ENCODE measurements around the gene GRIK4. TPM values are rescaled to one million over a fixed set of nuclear protein-coding genes. Genes with fewer than 3 reads are reported as not detected.

GRIK4 gene
- total RNA-seq, 1 experiment from 2014 or later = not detected

DNA sequence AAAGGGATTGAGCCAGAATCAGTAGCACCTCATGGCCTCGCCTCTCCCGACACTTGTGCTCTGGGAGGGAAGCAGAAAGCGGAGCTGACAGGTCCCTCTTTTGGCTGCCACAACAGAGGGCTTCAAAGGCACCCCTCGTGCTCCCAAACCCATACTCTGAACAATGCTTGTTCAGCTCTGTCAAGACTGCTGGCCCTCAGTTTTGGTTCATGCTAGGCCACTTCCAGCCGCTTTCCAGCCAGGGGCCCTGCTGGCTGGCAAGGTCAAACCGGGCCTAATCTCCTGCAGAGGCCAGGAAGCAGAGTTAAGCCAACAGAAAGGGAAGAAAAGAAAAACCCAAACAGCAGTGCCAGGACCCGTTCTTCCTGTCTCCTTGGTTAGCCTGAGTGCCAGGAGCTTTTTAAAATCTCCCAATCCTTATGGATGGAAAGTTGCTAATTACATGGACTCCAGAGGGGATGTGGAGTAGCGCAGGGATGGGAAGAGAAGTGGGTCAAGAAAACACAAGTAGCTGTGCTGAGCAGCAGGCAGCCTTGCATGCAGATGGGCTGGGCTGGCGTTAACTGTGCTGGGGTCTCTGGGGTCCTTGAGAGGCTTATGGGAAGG is 150.6 kb downstream of the GRIK4 start:
- Histone ChIP-seq H3K9ac (ENCODE audit: low read length) (no peak overlapping the region), H3K9me2 (replicated peaks; ENCODE audit: insufficient read depth, low read length) (no peaks in the 10 kb centered on the region), H3K27me3 (ENCODE audit: low read length) (no peaks in the 10 kb centered on the region), H3K36me3 (ENCODE audit: insufficient read depth, low read length) (no peaks in the 10 kb centered on the region), H3K4me2 (ENCODE audit: low read depth, low read length, poor library complexity, severe bottlenecking) (no peak overlapping the region), H3K9me3 (ENCODE audit: low read length) (no peaks in the 10 kb centered on the region), H3K79me2 (ENCODE audit: low read length) (no peaks in the 10 kb centered on the region), H2AFZ (ENCODE audit: low read length) (no peak overlapping the region), H3K27ac (ENCODE audit: low read length) (no peak overlapping the region), H3K4me1 (ENCODE audit: low read length) (no peaks in the 10 kb centered on the region), H4K20me1 (ENCODE audit: insufficient read depth, low read depth, low read length) (no peaks in the 10 kb centered on the region), H3K4me3 (ENCODE audit: low read length) (no peak overlapping the region)
- DNase-seq = no peak

GRCh38 chr11:120663142-120663541 is 151.6 kb downstream of the GRIK4 start:
- Histone ChIP-seq H3K4me3 (ENCODE audit: low read length) (no peak overlapping the region), H3K9me3 (ENCODE audit: low read length) (no peaks in the 10 kb centered on the region), H3K9ac (ENCODE audit: low read length) (no peak overlapping the region), H3K27ac (ENCODE audit: low read length) (no peak overlapping the region), H4K20me1 (ENCODE audit: insufficient read depth, low read depth, low read length) (no peaks in the 10 kb centered on the region), H3K9me2 (replicated peaks; ENCODE audit: insufficient read depth, low read length) (no peaks in the 10 kb centered on the region), H3K4me1 (ENCODE audit: low read length) (no peaks in the 10 kb centered on the region), H3K36me3 (ENCODE audit: insufficient read depth, low read length) (no peaks in the 10 kb centered on the region), H2AFZ (ENCODE audit: low read length) (no peak overlapping the region), H3K4me2 (ENCODE audit: low read depth, low read length, poor library complexity, severe bottlenecking) (no peak overlapping the region), H3K27me3 (ENCODE audit: low read length) (no peaks in the 10 kb centered on the region), H3K79me2 (ENCODE audit: low read length) (no peaks in the 10 kb centered on the region)
- no peak for DNase-seq

DNA sequence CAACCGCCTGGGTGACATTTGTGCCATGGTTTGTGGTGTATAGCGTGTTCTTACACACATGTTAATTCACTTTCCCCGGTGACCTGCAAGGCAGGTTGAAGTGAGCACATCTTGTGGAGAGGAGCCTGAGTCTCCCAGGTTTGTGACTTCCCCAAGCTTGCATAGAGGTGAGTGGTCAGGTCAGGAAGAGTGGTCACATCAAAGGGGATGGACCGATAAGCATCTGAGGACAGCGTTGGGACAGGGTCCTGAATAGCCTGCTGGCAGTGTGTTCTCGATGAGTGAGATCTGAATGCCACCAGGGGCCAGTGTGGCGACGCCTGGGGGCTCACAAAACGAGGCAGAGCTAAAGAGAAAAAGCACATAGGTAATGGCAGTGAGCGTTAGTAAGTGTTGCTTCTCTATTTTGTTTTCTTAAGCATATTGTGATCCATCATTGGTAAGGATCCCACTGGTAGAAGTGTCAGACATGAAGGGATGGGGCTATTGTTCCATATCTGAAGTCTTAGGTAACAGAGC is 154.6 kb downstream of the GRIK4 start:
- H3K4me1 ChIP-seq (ENCODE audit: low read length) = no peaks in the 10 kb centered on the region
- H3K27ac ChIP-seq (ENCODE audit: low read length) = no peak overlapping the region
- no peaks in the 10 kb centered on the region for H3K9me3 ChIP-seq (ENCODE audit: low read length)
- no peak overlapping the region for H2AFZ ChIP-seq (ENCODE audit: low read length)
- H3K9ac ChIP-seq (ENCODE audit: low read length) = no peak overlapping the region
- no peak overlapping the region for H3K4me2 ChIP-seq (ENCODE audit: low read depth, low read length, poor library complexity, severe bottlenecking)
- DNase-seq = peak; percentile 46
- H3K79me2 ChIP-seq (ENCODE audit: low read length) = no peaks in the 10 kb centered on the region
- no peak overlapping the region for H3K4me3 ChIP-seq (ENCODE audit: low read length)
- H3K27me3 ChIP-seq (ENCODE audit: low read length) = no peaks in the 10 kb centered on the region
- no peaks in the 10 kb centered on the region for H4K20me1 ChIP-seq (ENCODE audit: insufficient read depth, low read depth, low read length)
- no peaks in the 10 kb centered on the region for H3K9me2 ChIP-seq (replicated peaks; ENCODE audit: insufficient read depth, low read length)
- H3K36me3 ChIP-seq (ENCODE audit: insufficient read depth, low read length) = no peaks in the 10 kb centered on the region

GRCh38 chr11:120667281-120667680 is 155.7 kb downstream of the GRIK4 start:
- H3K4me2 ChIP-seq (ENCODE audit: low read depth, low read length, poor library complexity, severe bottlenecking) = no peak overlapping the region
- no peak overlapping the region for H3K4me3 ChIP-seq (ENCODE audit: low read length)
- DNase-seq = no peak
- H4K20me1 ChIP-seq (ENCODE audit: insufficient read depth, low read depth, low read length) = no peaks in the 10 kb centered on the region
- no peaks in the 10 kb centered on the region for H3K9me2 ChIP-seq (replicated peaks; ENCODE audit: insufficient read depth, low read length)
- no peak overlapping the region for H2AFZ ChIP-seq (ENCODE audit: low read length)
- H3K9me3 ChIP-seq (ENCODE audit: low read length) = no peaks in the 10 kb centered on the region
- no peaks in the 10 kb centered on the region for H3K36me3 ChIP-seq (ENCODE audit: insufficient read depth, low read length)
- no peak overlapping the region for H3K27ac ChIP-seq (ENCODE audit: low read length)
- no peaks in the 10 kb centered on the region for H3K27me3 ChIP-seq (ENCODE audit: low read length)
- H3K9ac ChIP-seq (ENCODE audit: low read length) = no peak overlapping the region
- H3K79me2 ChIP-seq (ENCODE audit: low read length) = no peaks in the 10 kb centered on the region
- no peaks in the 10 kb centered on the region for H3K4me1 ChIP-seq (ENCODE audit: low read length)

DNA sequence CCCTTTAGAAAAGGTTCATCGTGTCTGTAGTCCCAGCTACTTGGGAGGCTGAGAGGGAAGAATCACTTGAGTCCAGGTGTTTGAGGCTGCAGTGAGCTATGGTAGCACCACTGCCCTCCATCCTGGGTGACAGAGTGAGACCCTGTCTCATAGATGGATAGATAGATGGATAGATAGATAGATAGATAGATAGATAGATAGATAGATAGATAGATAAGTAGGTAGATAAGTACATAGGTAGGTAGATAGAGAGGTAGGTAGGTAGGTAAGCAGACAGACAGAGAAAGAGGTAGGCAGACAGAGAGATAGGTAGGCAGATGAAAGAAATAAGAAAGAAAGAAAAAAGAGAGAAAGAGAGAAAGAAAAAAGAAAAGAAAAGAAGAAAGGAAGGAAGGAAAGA is 156.4 kb downstream of the GRIK4 start:
- Histone ChIP-seq H3K27ac (ENCODE audit: low read length) (no peak overlapping the region), H3K27me3 (ENCODE audit: low read length) (no peaks in the 10 kb centered on the region)

DNA sequence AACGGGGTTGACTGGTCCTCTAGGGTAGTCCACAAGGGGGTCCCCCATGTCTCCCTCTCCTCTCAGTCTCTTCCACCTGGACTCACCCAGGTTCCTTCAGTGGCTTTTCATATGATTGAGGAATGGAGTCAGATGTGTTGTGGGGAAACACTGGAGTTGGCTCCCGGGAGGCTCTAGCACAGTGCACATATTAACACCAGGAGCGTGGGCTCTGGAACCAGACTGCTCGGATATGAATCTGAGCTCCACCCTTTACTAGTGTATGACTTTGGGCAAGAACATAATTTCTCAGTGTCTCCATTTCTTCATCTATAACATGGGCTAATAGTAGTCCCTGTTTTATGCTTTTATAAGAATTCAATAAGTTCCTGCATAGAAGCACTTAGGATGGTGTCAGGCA is 157.0 kb downstream of the GRIK4 start:
- Histone ChIP-seq H3K9ac (ENCODE audit: low read length) (no peak overlapping the region), H4K20me1 (ENCODE audit: insufficient read depth, low read depth, low read length) (no peaks in the 10 kb centered on the region), H3K27me3 (ENCODE audit: low read length) (no peaks in the 10 kb centered on the region), H3K27ac (ENCODE audit: low read length) (no peak overlapping the region), H2AFZ (ENCODE audit: low read length) (no peak overlapping the region), H3K4me1 (ENCODE audit: low read length) (no peaks in the 10 kb centered on the region), H3K79me2 (ENCODE audit: low read length) (no peaks in the 10 kb centered on the region), H3K4me2 (ENCODE audit: low read depth, low read length, poor library complexity, severe bottlenecking) (no peak overlapping the region), H3K36me3 (ENCODE audit: insufficient read depth, low read length) (no peaks in the 10 kb centered on the region), H3K9me2 (replicated peaks; ENCODE audit: insufficient read depth, low read length) (no peaks in the 10 kb centered on the region), H3K4me3 (ENCODE audit: low read length) (no peak overlapping the region), H3K9me3 (ENCODE audit: low read length) (no peaks in the 10 kb centered on the region)
- DNase-seq = no peak

More for the DNA sequence above, 156.4 kb downstream of the GRIK4 start:
- H3K36me3 ChIP-seq (ENCODE audit: insufficient read depth, low read length) = no peaks in the 10 kb centered on the region
- H3K4me1 ChIP-seq (ENCODE audit: low read length) = no peaks in the 10 kb centered on the region
- no peak for DNase-seq
- no peaks in the 10 kb centered on the region for H3K9me2 ChIP-seq (replicated peaks; ENCODE audit: insufficient read depth, low read length)
- no peak overlapping the region for H3K4me3 ChIP-seq (ENCODE audit: low read length)
- no peaks in the 10 kb centered on the region for H4K20me1 ChIP-seq (ENCODE audit: insufficient read depth, low read depth, low read length)
- H2AFZ ChIP-seq (ENCODE audit: low read length) = no peak overlapping the region
- no peak overlapping the region for H3K9ac ChIP-seq (ENCODE audit: low read length)
- no peaks in the 10 kb centered on the region for H3K9me3 ChIP-seq (ENCODE audit: low read length)
- no peak overlapping the region for H3K4me2 ChIP-seq (ENCODE audit: low read depth, low read length, poor library complexity, severe bottlenecking)
- no peaks in the 10 kb centered on the region for H3K79me2 ChIP-seq (ENCODE audit: low read length)

DNA sequence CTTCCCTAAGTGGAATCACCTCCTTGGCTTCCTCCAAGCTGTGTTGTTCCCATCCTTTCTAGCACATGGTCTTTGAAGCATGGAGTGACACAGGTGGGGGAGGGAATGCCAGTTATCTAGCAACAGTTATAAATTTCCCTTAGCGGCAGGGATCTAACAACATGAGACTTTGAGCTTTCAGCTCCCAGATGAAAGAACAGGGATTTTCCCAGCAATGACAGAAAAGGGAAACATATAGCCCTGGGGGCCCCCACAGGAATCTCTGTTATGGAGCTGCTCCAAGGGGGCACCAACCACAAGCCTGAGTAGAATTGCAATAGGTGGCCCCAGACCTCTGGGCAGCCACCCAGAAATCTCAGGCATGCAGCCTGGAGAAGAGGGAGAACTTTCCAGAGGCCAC is 163.0 kb downstream of the GRIK4 start:
- H3K79me2 ChIP-seq (ENCODE audit: low read length) = no peaks in the 10 kb centered on the region
- H3K9me3 ChIP-seq (ENCODE audit: low read length) = no peaks in the 10 kb centered on the region
- no peaks in the 10 kb centered on the region for H4K20me1 ChIP-seq (ENCODE audit: insufficient read depth, low read depth, low read length)
- H2AFZ ChIP-seq (ENCODE audit: low read length) = no peak overlapping the region
- no peaks in the 10 kb centered on the region for H3K4me1 ChIP-seq (ENCODE audit: low read length)
- H3K9ac ChIP-seq (ENCODE audit: low read length) = no peak overlapping the region
- no peak overlapping the region for H3K4me3 ChIP-seq (ENCODE audit: low read length)
- H3K36me3 ChIP-seq (ENCODE audit: insufficient read depth, low read length) = no peaks in the 10 kb centered on the region
- H3K9me2 ChIP-seq (replicated peaks; ENCODE audit: insufficient read depth, low read length) = no peaks in the 10 kb centered on the region
- no peak for DNase-seq
- no peaks in the 10 kb centered on the region for H3K27me3 ChIP-seq (ENCODE audit: low read length)
- no peak overlapping the region for H3K4me2 ChIP-seq (ENCODE audit: low read depth, low read length, poor library complexity, severe bottlenecking)
- H3K27ac ChIP-seq (ENCODE audit: low read length) = no peak overlapping the region

GRCh38 chr11:120675171-120675570 is 163.6 kb downstream of the GRIK4 start:
- DNase-seq = no peak
- Histone ChIP-seq H3K4me1 (ENCODE audit: low read length) (no peaks in the 10 kb centered on the region), H3K9me2 (replicated peaks; ENCODE audit: insufficient read depth, low read length) (no peaks in the 10 kb centered on the region), H3K27me3 (ENCODE audit: low read length) (no peaks in the 10 kb centered on the region), H3K36me3 (ENCODE audit: insufficient read depth, low read length) (no peaks in the 10 kb centered on the region), H3K9ac (ENCODE audit: low read length) (no peak overlapping the region), H3K27ac (ENCODE audit: low read length) (no peak overlapping the region), H4K20me1 (ENCODE audit: insufficient read depth, low read depth, low read length) (no peaks in the 10 kb centered on the region), H3K4me3 (ENCODE audit: low read length) (no peak overlapping the region), H2AFZ (ENCODE audit: low read length) (no peak overlapping the region), H3K79me2 (ENCODE audit: low read length) (no peaks in the 10 kb centered on the region), H3K9me3 (ENCODE audit: low read length) (no peaks in the 10 kb centered on the region), H3K4me2 (ENCODE audit: low read depth, low read length, poor library complexity, severe bottlenecking) (no peak overlapping the region)

All from Karpas-422 (cell line).